ENCODE results near the gene THRSP. TPM values are rescaled to one million over a fixed set of nuclear protein-coding genes. Genes with fewer than 3 reads are reported as not detected.
"Not testable (repeated sequence)": the region's sequence is repeated elsewhere in the genome, so short reads cannot be mapped to it uniquely, and the experiment has no call there.

THRSP gene
- polyA plus RNA-seq, 1 donor (not counting 4 experiments of a cell fraction or from before 2014, with no cell fraction given) = not detected

DNA sequence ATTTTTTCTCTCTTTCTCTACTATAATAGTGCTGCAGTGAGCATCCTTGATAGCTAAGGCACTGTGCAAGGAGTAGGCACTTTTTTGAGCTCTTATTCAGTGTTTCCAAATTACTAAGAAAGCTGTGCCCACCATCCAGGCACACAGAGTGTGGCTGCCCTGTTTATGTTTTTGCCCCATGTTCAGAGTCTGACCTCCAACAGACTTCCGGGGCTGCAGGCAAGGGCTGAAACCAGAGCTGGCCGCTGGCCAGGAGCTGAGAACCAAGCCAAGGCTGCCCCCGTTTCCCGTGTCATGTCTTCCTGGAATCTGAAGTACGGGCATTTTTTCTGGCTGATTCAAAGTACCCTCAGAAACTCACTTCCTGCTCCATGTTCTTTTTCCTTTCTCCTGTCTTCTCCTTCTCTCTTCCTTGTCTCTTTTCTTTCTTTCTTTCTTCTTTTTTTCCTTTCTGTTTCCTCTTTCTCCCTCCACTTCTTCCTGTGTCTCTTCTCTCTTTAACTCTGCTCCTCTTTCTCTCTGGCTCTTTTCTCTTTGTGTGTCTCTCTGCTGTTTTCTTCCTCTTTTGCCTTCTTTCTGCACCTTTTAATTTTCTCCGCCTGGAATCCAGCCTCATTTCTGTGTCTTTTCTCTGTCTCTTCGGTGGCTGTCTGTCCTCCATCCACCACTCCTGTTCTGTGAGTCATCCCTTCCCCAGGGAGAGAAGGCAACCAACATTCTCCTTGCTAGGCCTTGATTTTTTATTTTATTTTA is 23.6 kb upstream of the THRSP start:
- Histone ChIP-seq H3K9ac (ENCODE audit: control insufficient read depth, extremely low read depth, insufficient read depth, low read length) (peak overlapping the region; percentile 43), H2AFZ (ENCODE audit: control insufficient read depth, low read length) (peak overlapping the region; percentile 75), H3K4me1 (ENCODE audit: control insufficient read depth, extremely low read depth, insufficient read depth, low read length) (peaks cover 19% of the 10 kb centered on the region), H4K20me1 (ENCODE audit: control insufficient read depth, extremely low read depth, insufficient read depth, low read length) (no peaks in the 10 kb centered on the region), H3K36me3 (ENCODE audit: control insufficient read depth in 2 of 2, extremely low read depth in 1 of 2, insufficient read depth in 2 of 2, low read length in 2 of 2) (no peaks in the 10 kb centered on the region), H3K9me1 (ENCODE audit: control insufficient read depth, extremely low read depth, insufficient read depth, low read length) (no peaks in the 10 kb centered on the region), H3K27me3 (ENCODE audit: control insufficient read depth, extremely low read depth, insufficient read depth, low read length) (no peaks in the 10 kb centered on the region), H3K4me3 (ENCODE audit: control insufficient read depth in 2 of 3, extremely low read depth in 1 of 3, insufficient read depth in 2 of 3, low read depth in 1 of 3, low read length in 3 of 3) (peak overlapping the region in 2 of 3 experiments; percentile 8 to 34), H3K27ac (ENCODE audit: control insufficient read depth, insufficient read depth, low read length) (peak overlapping the region; percentile 57), H3K4me2 (ENCODE audit: control insufficient read depth, extremely low read depth, insufficient read depth, low read depth, low read length) (peak overlapping the region; percentile 75), H3K9me3 (ENCODE audit: control insufficient read depth, low read depth, low read length) (no peaks in the 10 kb centered on the region), H3K79me2 (ENCODE audit: control insufficient read depth, insufficient read depth, low read length) (no peaks in the 10 kb centered on the region)
- DNase-seq (ENCODE audit: low read depth, low spot score) (no peak), FAIRE-seq (peak; percentile 77)
- dilution Hi-C loops (cut with MboI; ENCODE audit: extremely low pct_ligation_motif_present, low sequenced_read_pairs) = no loop called here
- TF ChIP-seq, protein P1, sequence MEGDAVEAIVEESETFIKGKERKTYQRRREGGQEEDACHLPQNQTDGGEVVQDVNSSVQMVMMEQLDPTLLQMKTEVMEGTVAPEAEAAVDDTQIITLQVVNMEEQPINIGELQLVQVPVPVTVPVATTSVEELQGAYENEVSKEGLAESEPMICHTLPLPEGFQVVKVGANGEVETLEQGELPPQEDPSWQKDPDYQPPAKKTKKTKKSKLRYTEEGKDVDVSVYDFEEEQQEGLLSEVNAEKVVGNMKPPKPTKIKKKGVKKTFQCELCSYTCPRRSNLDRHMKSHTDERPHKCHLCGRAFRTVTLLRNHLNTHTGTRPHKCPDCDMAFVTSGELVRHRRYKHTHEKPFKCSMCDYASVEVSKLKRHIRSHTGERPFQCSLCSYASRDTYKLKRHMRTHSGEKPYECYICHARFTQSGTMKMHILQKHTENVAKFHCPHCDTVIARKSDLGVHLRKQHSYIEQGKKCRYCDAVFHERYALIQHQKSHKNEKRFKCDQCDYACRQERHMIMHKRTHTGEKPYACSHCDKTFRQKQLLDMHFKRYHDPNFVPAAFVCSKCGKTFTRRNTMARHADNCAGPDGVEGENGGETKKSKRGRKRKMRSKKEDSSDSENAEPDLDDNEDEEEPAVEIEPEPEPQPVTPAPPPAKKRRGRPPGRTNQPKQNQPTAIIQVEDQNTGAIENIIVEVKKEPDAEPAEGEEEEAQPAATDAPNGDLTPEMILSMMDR (optimal IDR thresholded peaks at IDR 0.05 in 1 of 3, IDR thresholded peaks at IDR 0.05 in 1 of 3, conservative IDR thresholded peaks at IDR 0.05 in 1 of 3; ENCODE audit: extremely low read depth in 1 of 3, insufficient read depth in 2 of 3, low read length in 3 of 3) = no peak
- TF ChIP-seq EZH2 (IDR thresholded peaks at IDR 0.05; ENCODE audit: low read length) = no peak

DNA sequence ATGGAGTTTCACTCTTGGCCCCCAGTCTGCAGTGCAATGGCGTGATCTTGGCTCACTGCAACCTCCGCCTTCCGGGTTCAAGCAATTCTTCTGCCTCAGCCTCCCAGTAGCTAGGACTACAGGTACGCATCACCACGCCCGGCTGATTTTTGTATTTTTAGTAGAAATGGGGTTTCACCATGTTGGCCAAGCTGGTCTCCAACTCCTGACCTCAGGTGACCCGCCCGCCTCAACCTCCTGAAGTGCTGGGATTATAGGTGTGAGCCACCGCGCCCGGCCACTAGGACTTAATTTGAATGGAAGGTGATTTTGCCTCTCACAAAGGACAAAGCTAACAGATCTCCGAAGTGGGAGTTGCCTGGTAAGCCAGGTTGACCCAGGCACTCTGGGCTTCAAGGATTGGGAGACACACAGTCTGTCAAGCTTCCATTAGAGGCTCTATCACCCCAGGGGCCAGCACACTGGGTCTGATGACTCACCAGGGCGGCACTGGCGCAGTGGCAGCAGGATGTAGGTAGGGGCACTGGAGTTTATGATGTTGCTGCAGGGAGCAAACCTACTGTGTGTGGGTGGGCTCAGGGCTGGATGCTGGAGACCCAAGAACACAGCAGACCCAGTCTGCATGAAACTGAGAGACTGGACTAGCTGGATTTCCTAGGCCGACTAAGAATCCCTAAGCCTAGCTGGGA is 22.8 kb upstream of the THRSP start:
- H3K4me2 ChIP-seq (ENCODE audit: control insufficient read depth, extremely low read depth, insufficient read depth, low read depth, low read length) = peak overlapping the region; percentile 9
- H3K27me3 ChIP-seq (ENCODE audit: control insufficient read depth, extremely low read depth, insufficient read depth, low read length) = no peaks in the 10 kb centered on the region
- peaks cover 21% of the 10 kb centered on the region for H3K4me1 ChIP-seq (ENCODE audit: control insufficient read depth, extremely low read depth, insufficient read depth, low read length)
- no peak overlapping the region for H3K4me3 ChIP-seq (ENCODE audit: control insufficient read depth in 2 of 3, extremely low read depth in 1 of 3, insufficient read depth in 2 of 3, low read depth in 1 of 3, low read length in 3 of 3)
- no peak for TF ChIP-seq EZH2 (IDR thresholded peaks at IDR 0.05; ENCODE audit: low read length)
- TF ChIP-seq, protein P1 (optimal IDR thresholded peaks at IDR 0.05 in 1 of 3, IDR thresholded peaks at IDR 0.05 in 1 of 3, conservative IDR thresholded peaks at IDR 0.05 in 1 of 3; ENCODE audit: extremely low read depth in 1 of 3, insufficient read depth in 2 of 3, low read length in 3 of 3) = peak in 2 of 3 experiments; percentile 3 to 5
- H3K27ac ChIP-seq (ENCODE audit: control insufficient read depth, insufficient read depth, low read length) = peak overlapping the region; percentile 57
- FAIRE-seq (no peak), DNase-seq (ENCODE audit: low read depth, low spot score) (no peak)
- H3K9ac ChIP-seq (ENCODE audit: control insufficient read depth, extremely low read depth, insufficient read depth, low read length) = no peak overlapping the region
- H3K36me3 ChIP-seq (ENCODE audit: control insufficient read depth in 2 of 2, extremely low read depth in 1 of 2, insufficient read depth in 2 of 2, low read length in 2 of 2) = no peaks in the 10 kb centered on the region
- no peaks in the 10 kb centered on the region for H3K9me3 ChIP-seq (ENCODE audit: control insufficient read depth, low read depth, low read length)
- H4K20me1 ChIP-seq (ENCODE audit: control insufficient read depth, extremely low read depth, insufficient read depth, low read length) = no peaks in the 10 kb centered on the region
- no peak overlapping the region for H2AFZ ChIP-seq (ENCODE audit: control insufficient read depth, low read length)
- no peaks in the 10 kb centered on the region for H3K79me2 ChIP-seq (ENCODE audit: control insufficient read depth, insufficient read depth, low read length)
- dilution Hi-C loops (cut with MboI; ENCODE audit: extremely low pct_ligation_motif_present, low sequenced_read_pairs) = no loop called here
- no peaks in the 10 kb centered on the region for H3K9me1 ChIP-seq (ENCODE audit: control insufficient read depth, extremely low read depth, insufficient read depth, low read length)

DNA sequence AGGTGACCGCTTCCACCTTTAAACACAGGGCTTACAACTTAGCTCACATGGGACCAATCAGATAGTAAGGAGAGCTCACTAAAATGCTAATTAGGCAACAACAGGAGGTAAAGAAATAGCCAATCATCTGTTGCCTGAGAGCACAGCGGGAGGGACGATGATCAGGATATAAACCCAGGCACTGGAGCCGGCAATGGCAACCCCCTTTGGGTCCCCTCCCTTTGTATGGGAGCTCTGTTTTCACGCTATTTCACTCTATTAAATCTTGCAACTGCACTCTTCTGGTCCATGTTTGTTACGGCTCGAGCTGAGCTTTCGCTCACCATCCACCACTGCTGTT is 22.3 kb upstream of the THRSP start:
- H3K4me2 ChIP-seq (ENCODE audit: control insufficient read depth, extremely low read depth, insufficient read depth, low read depth, low read length); H2AFZ ChIP-seq (ENCODE audit: control insufficient read depth, low read length); H4K20me1 ChIP-seq (ENCODE audit: control insufficient read depth, extremely low read depth, insufficient read depth, low read length); H3K79me2 ChIP-seq (ENCODE audit: control insufficient read depth, insufficient read depth, low read length); dilution Hi-C loops (cut with MboI; ENCODE audit: extremely low pct_ligation_motif_present, low sequenced_read_pairs); H3K9me1 ChIP-seq (ENCODE audit: control insufficient read depth, extremely low read depth, insufficient read depth, low read length); H3K36me3 ChIP-seq (ENCODE audit: control insufficient read depth in 2 of 2, extremely low read depth in 1 of 2, insufficient read depth in 2 of 2, low read length in 2 of 2); DNase-seq (ENCODE audit: low read depth, low spot score); H3K4me3 ChIP-seq (ENCODE audit: control insufficient read depth in 2 of 3, extremely low read depth in 1 of 3, insufficient read depth in 2 of 3, low read depth in 1 of 3, low read length in 3 of 3); H3K9ac ChIP-seq (ENCODE audit: control insufficient read depth, extremely low read depth, insufficient read depth, low read length); H3K9me3 ChIP-seq (ENCODE audit: control insufficient read depth, low read depth, low read length); H3K27me3 ChIP-seq (ENCODE audit: control insufficient read depth, extremely low read depth, insufficient read depth, low read length); H3K27ac ChIP-seq (ENCODE audit: control insufficient read depth, insufficient read depth, low read length); FAIRE-seq: not testable (repeated sequence)
- H3K4me1 ChIP-seq (ENCODE audit: control insufficient read depth, extremely low read depth, insufficient read depth, low read length) = peaks cover 24% of the 10 kb centered on the region
